Adipose tissue (tissue), 3 donors: ENCODE data around the gene RDX. TPM values are rescaled to one million over a fixed set of nuclear protein-coding genes. Genes with fewer than 3 reads are reported as not detected.
"Not testable (repeated sequence)": the region's sequence is repeated elsewhere in the genome, so short reads cannot be mapped to it uniquely, and the experiment has no call there.

Experiments used
- H3K27ac ChIP-seq: one replicate; pipeline ENCODE4 v1.5.1; 2013; ENCODE audit warnings: low read depth, low read length
- whole genome bisulfite sequencing, 3 donors: extraction: QIAGEN DNeasy Blood & Tissue Kit; methylation state at CpG; one replicate each; pipeline ENCODE4 v1.1.7; 2013; 5-methylcytosine and 5-hydroxymethylcytosine counted together
- polyA plus RNA-seq, 3 donors: library from polyadenylated mRNA; stranded (reverse); fragments of 200-250 nt; gene quantifications; one replicate each; pipeline ENCODE4 v1.2.3, GENCODE V29; 2013
- donor health status: healthy with polysubstance abuse.
- donor health status: Bipolar disorder and iron deficiency.
- donor health status: healthy.

Gene RDX
- polyA plus RNA-seq, 3 donors = 17.7 to 36.8 (median 36.6) TPM

DNA sequence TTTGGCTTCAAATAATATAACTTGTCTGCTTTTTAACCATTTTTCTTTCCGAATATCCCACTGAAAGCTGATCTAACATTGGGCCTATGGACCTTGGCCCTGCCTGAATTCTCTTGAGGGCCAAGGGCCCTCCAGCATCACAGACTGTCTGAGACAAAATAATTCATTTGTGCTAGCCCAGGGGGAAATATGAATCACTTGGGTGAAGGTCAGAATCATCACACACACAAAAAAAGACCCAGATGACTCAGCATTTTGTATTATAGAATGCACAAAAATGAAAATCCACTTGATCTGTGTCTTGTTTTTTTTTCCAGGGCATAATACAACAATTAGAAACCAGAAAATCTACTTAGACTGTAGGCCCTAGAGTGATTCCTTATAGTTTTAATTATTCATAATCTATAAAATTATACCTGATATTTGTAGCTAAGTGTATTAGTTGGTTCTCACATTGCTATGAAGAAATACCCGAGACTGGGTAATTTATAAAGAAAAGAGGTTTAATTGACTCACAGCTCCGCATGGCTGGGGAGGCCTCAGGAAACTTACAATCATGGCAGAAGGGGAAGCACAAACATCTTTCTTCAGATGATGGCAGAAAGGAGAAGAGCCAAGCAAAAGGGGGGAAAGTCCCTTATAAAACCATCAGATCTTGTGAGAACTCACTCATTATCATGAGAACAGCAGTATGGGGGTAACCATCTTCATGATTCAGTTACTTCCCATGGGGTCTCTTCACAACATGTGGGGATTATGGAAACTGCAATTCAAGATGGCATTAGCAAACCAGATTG, 15.6 kb upstream of the RDX start:
- H3K27ac ChIP-seq = no peak overlapping the region
- WGBS, 3 donors = 76 to 91% (median 80%) methylated on average over 3 of the region's 3 CpGs

DNA sequence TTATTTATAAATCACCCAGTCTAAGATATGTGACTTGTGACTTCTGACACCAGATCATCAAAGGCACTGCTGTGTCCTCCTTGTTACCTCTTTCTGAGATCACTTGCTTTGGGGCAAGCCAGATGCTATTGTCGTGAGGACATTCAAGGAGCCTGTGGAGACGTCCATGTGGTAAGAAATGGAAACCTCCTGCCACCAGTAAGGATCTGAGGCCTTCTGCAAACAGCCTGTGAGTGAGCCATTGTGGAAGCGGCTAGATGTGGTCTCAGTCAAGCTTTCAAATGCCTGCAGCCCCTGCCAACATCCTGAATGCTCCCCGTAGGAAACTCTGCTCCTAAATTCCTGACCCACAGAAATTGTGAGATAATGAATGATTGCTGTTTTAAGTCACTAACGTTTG, 11.7 kb upstream of the RDX start:
- no peak overlapping the region for H3K27ac ChIP-seq
- WGBS, 3 donors = 73 to 74% (median 74%) methylated on average over 5 of the region's 5 CpGs

DNA sequence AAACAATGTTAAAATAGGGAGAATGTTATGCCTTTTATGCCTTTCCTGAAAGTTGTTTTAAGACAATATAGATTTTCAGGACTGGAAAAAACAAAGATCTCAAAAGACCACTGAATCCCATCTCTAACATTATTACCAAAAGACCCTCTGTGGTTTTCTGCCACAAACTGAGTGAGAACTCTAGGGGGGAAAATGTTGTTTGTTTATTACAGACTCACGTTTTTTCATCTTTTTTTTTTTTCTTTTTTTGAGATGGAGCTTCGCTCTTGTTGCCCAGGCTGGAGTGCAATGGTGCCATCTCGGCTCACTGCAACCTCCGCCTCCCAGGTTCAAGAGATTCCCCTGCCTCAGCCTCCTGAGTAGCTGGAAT, 9.6 kb upstream of the RDX start:
- 42 to 80% (median 80%) methylated on average over 4 of the region's 4 CpGs for WGBS, 3 donors
- H3K27ac ChIP-seq = not testable (repeated sequence)

DNA sequence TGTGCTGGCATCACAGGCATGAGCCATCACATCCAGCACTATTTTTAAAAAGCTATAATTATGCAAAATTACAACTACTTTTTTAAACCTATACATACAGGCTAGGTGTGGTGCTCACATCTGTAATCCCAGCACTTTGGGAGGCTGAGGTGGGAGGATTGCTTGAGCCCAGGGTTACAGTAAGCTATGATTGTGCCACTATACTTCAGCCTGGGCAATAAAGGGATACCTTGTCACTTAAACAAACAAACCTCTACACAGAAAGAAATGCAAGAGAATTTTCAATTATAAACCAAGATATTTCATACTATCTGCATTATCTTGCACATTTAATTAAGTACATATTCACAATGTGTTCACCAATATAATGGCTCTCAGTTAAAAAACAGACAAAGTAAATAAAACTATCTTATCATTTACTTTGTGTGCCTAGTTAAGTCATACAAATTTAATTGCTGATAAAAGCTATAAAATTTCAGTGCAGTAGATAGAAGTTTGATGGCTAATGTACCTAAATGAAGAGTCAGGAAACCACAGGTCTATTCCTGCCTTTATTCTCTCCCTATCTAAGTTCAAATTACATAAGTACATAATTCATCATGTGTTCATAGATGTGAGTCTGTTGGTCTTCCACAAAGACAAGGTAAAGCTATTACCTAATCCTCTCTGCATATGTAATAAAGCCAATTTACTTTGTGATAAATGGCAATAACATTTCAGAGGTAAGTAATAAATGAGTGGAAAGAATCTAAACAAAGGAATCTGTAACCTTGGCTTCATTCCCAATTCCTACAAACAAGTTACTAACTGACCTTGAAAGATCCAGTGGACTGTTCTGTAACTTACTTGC, 9.0 kb upstream of the RDX start:
- H3K27ac ChIP-seq = no peak overlapping the region

DNA sequence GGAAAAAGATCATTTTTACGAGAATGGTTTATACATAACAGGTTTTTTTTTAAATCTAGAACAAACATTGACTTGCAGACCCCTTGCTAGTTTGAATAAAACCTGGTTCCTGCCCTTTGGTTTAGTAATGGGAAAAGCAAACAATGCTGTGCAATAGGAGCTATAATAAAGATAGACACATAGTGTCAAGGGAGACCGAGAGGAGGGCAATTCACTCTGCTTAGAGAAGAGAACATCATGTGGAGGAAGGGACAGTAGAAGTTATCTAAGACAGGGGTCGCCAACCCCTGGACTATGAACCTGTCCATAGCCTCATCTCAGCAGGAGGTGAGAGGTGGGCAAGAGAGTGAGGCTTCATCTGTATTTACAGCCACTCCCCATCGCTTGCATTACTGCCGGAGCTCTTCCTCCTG, 7.0 kb upstream of the RDX start:
- WGBS, 3 donors = 90 to 95% (median 94%) methylated on average over 5 of the region's 5 CpGs

DNA sequence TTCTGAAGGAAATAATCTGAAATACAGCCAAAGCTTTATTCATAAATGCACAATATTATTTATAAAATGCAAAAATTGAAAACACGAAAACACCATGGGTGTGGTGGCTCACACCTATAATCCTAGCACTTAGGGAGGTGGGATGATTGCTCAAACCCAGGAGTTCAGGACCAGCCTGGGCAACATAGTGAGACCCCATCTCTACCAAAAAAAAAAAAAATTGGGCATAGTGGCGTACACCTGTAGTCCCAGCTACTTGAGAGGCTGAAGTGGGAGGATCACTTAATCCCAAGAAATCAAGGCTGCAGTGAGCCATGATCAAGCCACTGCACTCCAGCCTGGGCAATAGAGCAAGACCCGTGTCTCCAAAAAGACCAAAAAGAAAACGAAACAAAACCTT, 5.2 kb upstream of the RDX start:
- 92 to 96% (median 94%) methylated on average over 4 of the region's 4 CpGs for WGBS, 3 donors
- no peak overlapping the region for H3K27ac ChIP-seq

More for the DNA sequence above, 7.0 kb upstream of the RDX start:
- H3K27ac ChIP-seq = no peak overlapping the region

DNA sequence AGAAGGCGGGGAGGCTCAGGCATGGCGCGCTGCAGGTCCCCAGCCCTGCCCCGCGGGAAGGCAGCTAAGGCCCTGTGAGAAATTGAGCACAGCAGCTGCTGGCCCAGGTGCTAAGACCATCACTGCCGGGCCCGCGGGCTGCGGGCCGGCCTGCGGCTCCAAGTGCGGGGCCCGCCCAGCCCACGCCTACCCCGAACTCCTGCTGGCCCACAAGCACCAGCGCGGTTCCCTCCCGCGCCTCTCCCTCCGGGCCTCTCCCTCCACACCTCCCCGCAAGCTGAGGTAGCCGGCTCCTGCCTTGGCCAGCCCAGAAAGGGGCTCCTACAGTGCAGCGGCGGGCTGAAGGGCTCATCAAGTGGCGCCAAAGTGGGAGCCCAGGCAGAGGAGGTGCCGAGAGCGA, 4.6 kb upstream of the RDX start:
- 97 to 98% (median 98%) methylated on average over 27 of the region's 27 CpGs for WGBS, 3 donors

DNA sequence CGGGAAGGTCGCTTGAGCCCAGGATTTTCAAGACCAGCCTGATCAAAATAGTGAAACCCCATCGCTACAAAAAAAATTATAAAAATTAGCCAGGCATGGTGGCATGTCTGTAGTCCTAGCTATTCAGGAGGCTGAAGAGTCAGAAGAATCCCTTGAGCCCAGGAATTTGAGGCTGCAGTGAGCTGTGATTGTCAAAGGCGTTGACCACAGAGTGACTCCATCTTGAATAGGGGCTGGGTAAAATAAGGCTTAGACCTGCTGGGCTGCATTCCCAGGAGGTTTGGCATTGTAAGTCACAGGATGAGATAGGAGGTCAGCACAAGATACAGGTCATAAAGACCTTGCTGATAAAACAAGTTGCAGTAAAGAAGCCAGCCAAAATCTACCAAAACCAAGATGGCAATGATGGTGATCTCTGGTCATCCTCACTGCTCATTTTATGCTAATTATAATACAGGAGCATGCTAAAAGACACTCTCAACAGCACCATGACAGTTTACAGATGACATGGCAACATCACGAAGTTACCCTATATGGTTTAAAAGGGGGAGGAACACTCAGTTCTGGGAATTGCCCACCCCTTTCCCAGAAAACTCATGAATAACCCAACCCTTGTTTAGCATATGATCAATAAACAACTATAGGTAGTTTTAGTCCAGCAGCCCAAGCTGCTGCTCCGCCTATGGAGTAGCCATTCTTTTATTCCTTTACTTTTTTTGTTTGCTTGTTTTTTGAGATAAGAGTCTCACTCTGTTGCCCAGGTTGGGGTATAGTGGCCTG, 2.8 kb upstream of the RDX start:
- WGBS, 3 donors = 92 to 96% (median 93%) methylated on average over 6 of the region's 6 CpGs
- no peak overlapping the region for H3K27ac ChIP-seq

More for the DNA sequence above, 4.6 kb upstream of the RDX start:
- no peak overlapping the region for H3K27ac ChIP-seq

DNA sequence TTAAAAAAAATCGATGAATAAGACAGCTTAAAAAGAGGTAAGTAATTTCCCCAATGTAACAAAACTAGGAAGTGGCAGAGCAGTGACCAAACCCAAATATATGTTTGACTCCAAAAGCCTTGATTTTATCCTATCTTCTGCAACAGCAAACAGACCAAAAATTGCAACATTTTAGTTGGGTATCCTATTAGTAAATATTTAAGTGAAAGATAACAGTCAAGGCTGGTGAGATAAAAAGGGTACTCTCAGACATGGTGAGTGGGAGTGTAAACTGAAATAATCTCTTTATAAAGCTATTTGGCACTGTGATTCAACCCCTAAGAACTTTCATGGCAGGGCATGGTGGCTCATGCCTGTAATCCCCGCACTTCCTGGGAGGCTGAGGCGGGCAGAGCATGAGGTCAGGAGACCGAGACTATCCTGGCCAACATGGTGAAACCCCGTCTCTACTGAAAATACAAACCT, 1.9 kb upstream of the RDX start:
- H3K27ac ChIP-seq = no peak overlapping the region
- WGBS, 3 donors = 45 to 70% (median 65%) methylated on average over 5 of the region's 5 CpGs

DNA sequence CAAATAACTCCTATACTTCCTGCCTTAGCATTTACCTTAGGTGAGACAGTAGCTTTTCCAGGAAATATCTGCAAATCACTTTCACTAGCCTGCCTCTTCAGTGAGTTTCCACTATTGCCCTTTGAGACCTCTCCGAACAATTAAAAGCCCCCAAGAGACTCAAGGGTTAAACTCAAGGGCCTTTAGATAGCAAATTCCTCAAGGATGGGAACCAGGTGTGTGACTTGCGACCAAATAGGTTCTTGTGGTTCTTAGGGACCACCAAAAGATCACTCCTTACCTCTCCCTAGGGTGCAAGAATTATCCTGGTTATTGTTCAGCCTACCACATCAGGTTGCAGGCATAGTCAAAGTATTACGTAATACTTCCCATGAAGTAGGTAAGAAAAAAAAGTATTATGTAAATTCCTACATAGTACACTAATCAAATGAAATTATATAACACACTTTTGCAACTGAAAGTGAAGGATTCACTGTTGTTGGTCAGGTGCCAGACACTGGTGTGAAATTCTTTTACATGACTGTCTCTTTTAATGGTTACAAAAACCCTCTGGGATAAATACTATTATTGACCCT, 1.4 kb upstream of the RDX start:
- H3K27ac ChIP-seq = no peak overlapping the region
- 50 to 83% (median 77%) methylated on average over 3 of the region's 3 CpGs for WGBS, 3 donors

DNA sequence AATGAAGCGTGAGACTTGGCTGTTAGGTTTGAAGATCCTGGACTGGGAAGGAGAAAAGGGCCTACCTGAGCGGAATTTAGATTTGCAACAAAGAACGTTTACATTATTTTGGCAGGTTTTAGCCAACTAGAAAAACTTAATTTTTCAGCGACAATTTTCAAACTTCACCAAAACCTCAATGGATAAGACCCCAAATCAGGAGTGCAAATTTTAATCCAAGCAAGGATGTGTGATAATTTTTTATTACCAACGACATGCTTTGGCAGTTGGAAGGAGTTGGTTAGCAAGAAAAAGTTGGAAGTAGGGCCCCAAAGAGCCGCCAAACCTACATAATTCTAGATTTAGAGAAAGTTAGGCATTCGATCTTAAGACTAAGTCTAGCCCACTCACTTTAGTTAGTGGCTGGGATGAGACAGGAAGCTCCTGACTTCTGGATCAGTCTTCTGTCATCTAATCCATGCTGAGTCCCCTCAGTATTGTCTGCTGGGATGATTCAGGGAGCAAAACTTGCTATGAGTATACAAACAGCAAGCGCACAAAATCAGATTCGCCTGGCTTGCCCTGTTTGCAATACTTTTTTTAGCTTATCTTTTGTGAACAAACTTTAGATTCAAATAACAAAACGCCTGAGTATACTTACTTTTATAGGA, 787 bp upstream of the RDX start:
- H3K27ac ChIP-seq = no peak overlapping the region
- 39 to 49% (median 48%) methylated on average over 10 of the region's 10 CpGs for WGBS, 3 donors

DNA sequence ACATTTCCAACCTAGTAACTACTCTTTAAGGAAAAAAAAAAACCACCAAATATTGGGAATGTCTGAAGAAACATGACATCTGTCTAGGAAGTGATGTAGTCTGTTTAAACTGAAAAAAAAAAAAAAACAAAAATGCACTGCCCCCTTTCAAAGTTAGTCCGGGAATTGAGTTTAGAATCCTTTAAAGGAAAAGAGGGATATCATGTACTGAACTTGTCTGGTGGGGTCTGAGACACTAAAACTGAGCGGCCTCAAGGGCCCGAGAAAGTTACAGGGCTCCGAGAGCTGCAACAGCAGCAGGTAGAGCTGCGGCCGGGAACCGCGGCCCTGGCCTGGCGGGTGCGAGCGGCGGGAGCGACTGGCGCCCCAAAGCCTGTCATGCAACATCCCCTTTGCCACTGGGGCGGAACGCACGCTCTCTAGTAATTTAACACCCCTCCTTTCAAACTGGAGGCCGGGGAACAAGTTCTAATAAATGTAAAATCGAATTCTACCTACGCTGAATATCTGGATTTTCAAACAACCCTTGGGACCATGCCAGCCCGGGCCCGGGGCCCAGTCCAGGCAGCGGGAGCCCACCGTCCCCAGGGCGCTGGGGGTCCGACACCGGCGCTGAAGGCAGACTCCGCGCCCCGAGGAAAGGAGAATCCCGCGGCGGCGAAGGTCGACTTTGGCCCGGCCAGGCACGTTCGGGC, 736 bp downstream of the RDX start:
- WGBS, 3 donors = 0 to 1% (median 0%) methylated on average over 36 to 39 of the region's 39 CpGs
- H3K27ac ChIP-seq = no peak overlapping the region

DNA sequence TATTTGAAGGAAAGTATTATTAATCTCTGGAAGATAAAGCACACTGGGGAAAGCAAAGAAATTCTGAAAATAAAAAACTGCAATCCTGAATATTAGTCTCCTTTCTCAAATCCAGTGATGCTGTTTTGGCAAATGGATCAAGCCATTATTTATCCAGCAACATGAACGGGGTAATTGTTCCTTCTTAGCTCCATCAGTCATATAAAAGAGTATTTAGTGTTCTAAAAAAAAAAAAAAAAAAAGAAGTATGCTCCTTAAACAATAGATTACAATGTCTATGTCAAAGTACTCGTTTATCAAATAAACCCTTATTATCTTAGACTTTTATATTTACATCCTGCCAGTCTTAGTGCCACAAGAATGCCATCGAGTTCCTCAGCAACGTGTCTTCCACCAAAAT, 1.3 kb downstream of the RDX start:
- H3K27ac ChIP-seq = no peak overlapping the region
- WGBS, 3 donors = 1 to 12% (median 10%) methylated on average over 4 of the region's 4 CpGs

DNA sequence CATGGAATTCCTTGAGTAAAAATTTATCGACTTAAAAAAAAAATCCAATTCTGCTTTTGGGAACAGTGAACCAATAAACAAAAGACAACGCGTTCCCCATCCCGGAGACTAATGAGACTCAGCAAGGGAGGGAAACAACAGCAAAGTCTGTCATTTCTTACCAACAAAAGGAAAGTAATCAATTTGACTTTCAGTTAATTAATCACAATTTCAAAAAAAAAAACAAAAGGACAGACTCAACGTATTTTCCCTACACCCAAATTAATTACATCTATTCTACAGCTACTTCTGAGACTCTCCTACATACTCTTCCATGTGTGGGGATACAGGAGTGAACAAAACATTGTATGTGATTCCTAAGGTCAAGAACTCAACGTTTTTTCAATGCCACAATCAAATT, 1.9 kb downstream of the RDX start:
- WGBS, 3 donors = 29 to 61% (median 58%) methylated on average over 6 of the region's 6 CpGs
- H3K27ac ChIP-seq = no peak overlapping the region

DNA sequence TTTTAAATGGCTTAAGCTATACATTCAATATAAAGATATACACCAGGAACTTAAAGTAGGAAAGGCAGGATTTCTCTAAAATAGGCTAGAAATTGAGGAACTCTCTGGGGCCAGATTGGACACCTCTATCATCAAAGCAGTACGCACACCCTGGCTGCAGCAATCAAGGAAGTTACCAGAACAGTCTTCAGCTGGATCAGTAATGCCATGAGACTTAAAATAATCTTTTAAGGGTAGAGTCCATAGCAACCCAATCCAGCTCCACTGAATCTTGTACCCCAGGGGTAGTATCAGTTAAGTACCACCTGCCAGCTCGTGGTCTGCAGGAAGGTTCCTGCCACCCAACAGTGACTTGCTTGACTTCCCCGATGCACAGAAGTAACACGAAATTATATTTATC, 3.0 kb downstream of the RDX start:
- 49 to 60% (median 55%) methylated on average over 4 of the region's 4 CpGs for WGBS, 3 donors
- no peak overlapping the region for H3K27ac ChIP-seq

DNA sequence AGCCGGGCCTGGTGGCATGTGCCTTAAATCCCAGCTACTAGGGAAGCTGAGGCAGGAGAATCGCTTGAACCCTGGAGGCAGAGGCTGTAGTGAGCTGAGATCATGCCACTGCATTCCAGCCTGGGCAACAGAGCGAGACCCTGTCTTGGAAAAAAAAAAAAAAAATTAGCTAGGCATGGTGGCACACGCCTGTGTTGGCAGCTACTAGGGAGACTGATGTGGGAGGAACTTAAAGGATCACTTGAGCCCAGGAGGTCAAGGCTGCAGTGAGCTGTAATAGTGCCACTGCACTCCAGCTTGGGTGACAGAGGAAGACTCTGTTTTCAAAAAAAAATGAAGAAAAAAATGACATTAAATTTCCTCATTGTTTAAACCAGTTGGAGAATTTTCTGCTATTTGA, 4.3 kb downstream of the RDX start:
- WGBS, 3 donors = 83 to 95% (median 90%) methylated on average over 4 of the region's 4 CpGs
- H3K27ac ChIP-seq = not testable (repeated sequence)

DNA sequence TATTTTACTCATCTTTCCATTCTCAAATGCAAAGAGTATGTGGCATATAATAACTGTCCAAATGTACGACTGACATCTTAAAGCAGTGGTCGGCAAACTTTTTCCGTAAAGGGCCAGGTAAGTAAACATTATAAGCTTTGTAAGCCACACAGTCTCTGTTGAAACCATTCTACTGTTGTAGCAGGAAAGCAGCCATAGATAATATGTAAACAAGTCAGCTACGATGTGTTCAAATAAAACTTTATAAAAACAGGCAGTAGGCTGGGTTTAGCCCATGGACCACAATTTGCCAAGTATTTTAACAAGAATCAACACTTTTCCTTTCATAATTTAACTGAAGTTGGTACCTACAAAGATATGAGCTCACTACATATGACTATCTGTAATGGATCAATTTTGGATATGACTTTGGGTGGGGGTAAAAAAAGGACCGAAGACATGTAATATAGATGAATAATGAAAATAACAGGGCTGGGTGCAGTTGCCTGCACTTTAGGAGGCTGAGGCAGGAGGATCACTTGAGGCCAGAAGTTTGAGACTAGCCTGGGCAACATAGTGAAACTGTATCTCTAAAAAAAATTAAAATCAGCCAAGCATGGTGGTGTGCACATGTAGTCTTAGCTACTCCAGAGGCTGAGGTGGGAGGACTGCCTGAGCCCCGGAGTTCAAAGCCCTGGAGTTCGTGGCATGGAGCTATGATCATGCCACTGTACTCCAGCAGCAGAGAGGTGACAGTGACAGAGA, 5.7 kb downstream of the RDX start:
- 77 to 95% (median 94%) methylated on average over 7 of the region's 7 CpGs for WGBS, 3 donors

More for the DNA sequence above, 5.7 kb downstream of the RDX start:
- H3K27ac ChIP-seq = no peak overlapping the region
